ENCODE data around the gene TMEM212. TPM values are rescaled to one million over a fixed set of nuclear protein-coding genes. Genes with fewer than 3 reads are reported as not detected.

The TMEM212 gene
- total RNA-seq, 1 experiment from 2014 or later = not detected

DNA sequence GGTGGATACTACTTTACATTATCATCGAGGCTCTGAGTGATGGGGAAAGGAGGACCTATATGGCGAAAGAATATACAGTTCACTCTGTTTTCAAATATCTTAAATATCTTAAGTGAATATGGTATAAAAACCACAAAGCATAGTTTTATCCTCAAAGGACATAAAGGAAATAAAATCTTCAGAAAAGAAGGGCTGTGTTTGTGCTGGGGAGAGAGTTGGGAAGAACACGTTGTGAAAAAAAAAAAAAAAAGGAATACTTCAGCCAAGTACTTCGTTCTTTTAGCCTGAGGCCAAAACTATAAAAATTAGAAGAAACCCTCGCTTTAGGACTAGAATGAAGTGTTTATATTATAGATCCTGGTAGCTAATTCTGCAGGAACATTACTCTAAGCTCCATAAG, 10.2 kb upstream of the TMEM212 start:
- Histone ChIP-seq H3K23me2 (ENCODE audit: insufficient read length, low read depth, low read length, poor library complexity, severe bottlenecking) (no peaks in the 10 kb centered on the region), H2BK120ac (ENCODE audit: low read depth, low read length, poor library complexity, severe bottlenecking) (no peak overlapping the region), H3K27ac (ENCODE audit: insufficient read length, low read depth, low read length) (no peak overlapping the region), H3K4ac (ENCODE audit: low read depth, low read length) (no peak overlapping the region), H4K91ac (ENCODE audit: insufficient read length, low read depth, low read length) (no peak overlapping the region), H4K8ac (replicated peaks; ENCODE audit: insufficient read length, low read depth, low read length) (no peak overlapping the region), H3K9me3 (ENCODE audit: control insufficient read depth, low read depth, low read length) (no peaks in the 10 kb centered on the region), H2BK15ac (ENCODE audit: low read depth, low read length) (no peak overlapping the region), H3K23ac (ENCODE audit: insufficient read length, low read depth, low read length) (no peak overlapping the region), H3T11ph (ENCODE audit: low read length) (no peak overlapping the region), H3K4me1 (ENCODE audit: insufficient read depth, low read length) (0 out of 2 replicates have a peak, but pooled peaks cover 2% of the 10 kb centered on the region), H4K5ac (ENCODE audit: insufficient read length, low read depth, low read length) (no peak overlapping the region), H3K18ac (ENCODE audit: insufficient read length, low read depth, low read length) (no peak overlapping the region), H2BK12ac (ENCODE audit: insufficient read length, low read depth, low read length) (no peak overlapping the region), H3K79me2 (ENCODE audit: insufficient read depth, low read length) (no peaks in the 10 kb centered on the region), H4K20me1 (ENCODE audit: control insufficient read depth, insufficient read depth, insufficient read length) (no peaks in the 10 kb centered on the region), H3K4me2 (ENCODE audit: insufficient read depth, insufficient read length, low read length) (no peak overlapping the region), H2AK5ac (ENCODE audit: insufficient read length, low read length) (no peak overlapping the region), H3K27me3 (ENCODE audit: insufficient read depth, low read length) (no peaks in the 10 kb centered on the region), H2AFZ (ENCODE audit: low read length) (no peak overlapping the region), H3K14ac (ENCODE audit: insufficient read depth, low read length) (no peak overlapping the region), H2BK5ac (ENCODE audit: insufficient read length, low read length) (no peak overlapping the region), H3K56ac (ENCODE audit: insufficient read length, low read depth, low read length) (no peak overlapping the region), H3K79me1 (ENCODE audit: insufficient read depth, low read depth, low read length, poor library complexity, severe bottlenecking) (no peaks in the 10 kb centered on the region), H3K9ac (ENCODE audit: extremely low read depth, insufficient read length, low read length) (no peak overlapping the region), H2BK20ac (ENCODE audit: low read depth, low read length, poor library complexity, severe bottlenecking) (no peak overlapping the region)
- Mint-ChIP-seq H3K27me3 (ENCODE audit: low read depth) (peaks cover under 1% of the 10 kb centered on the region; the same call in 1 of the 2 replicates), H3K9me3 (no peaks in the 10 kb centered on the region), H3K27ac (peak overlapping the region in 1 of 3 experiments; percentile 59; a peak in 1 of 7 replicates), H3K36me3 (ENCODE audit: insufficient read depth in 1 of 3, low read depth in 3 of 3) (no peaks in the 10 kb centered on the region), H3K4me1 (peaks cover 7% of the 10 kb centered on the region in 2 experiments), H3K4me3 (no peak overlapping the region)
- DNase-seq = no peak
- TF ChIP-seq, protein P1, sequence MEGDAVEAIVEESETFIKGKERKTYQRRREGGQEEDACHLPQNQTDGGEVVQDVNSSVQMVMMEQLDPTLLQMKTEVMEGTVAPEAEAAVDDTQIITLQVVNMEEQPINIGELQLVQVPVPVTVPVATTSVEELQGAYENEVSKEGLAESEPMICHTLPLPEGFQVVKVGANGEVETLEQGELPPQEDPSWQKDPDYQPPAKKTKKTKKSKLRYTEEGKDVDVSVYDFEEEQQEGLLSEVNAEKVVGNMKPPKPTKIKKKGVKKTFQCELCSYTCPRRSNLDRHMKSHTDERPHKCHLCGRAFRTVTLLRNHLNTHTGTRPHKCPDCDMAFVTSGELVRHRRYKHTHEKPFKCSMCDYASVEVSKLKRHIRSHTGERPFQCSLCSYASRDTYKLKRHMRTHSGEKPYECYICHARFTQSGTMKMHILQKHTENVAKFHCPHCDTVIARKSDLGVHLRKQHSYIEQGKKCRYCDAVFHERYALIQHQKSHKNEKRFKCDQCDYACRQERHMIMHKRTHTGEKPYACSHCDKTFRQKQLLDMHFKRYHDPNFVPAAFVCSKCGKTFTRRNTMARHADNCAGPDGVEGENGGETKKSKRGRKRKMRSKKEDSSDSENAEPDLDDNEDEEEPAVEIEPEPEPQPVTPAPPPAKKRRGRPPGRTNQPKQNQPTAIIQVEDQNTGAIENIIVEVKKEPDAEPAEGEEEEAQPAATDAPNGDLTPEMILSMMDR (conservative IDR thresholded peaks at IDR 0.05) = no peak
- WGBS (ENCODE audit: extremely low coverage, insufficient read length, low lambda C conversion rate) = no CpG with 5 or more reads among the region's 5 CpGs

All from H9 (cell line).